ENCODE measurements around the gene NEK2. TPM values are rescaled to one million over a fixed set of nuclear protein-coding genes. Genes with fewer than 3 reads are reported as not detected.

The NEK2 gene
- total RNA-seq, 1 donor from 2014 or later: 3.9 TPM

DNA sequence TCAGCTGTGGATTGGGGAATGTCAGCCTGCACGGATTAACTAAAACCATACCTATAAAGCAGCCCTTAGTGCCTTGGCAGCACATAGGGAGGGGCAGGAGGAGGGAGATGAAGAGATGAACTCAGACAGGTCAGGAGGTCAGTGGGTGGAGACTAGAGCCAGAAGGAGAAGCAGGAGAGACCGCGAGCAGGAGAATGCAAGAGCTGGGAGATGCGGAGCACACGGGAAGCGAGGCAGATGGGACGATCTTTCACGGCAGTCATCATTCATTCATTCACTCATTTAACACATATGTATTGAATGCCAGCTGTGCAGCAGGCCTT, 41.9 kb downstream of the NEK2 start:
- Mint-ChIP-seq H3K27ac (ENCODE audit: unreplicated experiment) (no peak overlapping the region), H3K36me3 (ENCODE audit: low read depth, unreplicated experiment) (no peaks in the 10 kb centered on the region), H3K4me3 (ENCODE audit: unreplicated experiment) (no peak overlapping the region), H3K4me1 (ENCODE audit: unreplicated experiment) (no peaks in the 10 kb centered on the region), H3K9me3 (ENCODE audit: unreplicated experiment) (no peaks in the 10 kb centered on the region), H3K27me3 (ENCODE audit: unreplicated experiment) (peaks cover 11% of the 10 kb centered on the region)
- TF ChIP-seq, protein P1, sequence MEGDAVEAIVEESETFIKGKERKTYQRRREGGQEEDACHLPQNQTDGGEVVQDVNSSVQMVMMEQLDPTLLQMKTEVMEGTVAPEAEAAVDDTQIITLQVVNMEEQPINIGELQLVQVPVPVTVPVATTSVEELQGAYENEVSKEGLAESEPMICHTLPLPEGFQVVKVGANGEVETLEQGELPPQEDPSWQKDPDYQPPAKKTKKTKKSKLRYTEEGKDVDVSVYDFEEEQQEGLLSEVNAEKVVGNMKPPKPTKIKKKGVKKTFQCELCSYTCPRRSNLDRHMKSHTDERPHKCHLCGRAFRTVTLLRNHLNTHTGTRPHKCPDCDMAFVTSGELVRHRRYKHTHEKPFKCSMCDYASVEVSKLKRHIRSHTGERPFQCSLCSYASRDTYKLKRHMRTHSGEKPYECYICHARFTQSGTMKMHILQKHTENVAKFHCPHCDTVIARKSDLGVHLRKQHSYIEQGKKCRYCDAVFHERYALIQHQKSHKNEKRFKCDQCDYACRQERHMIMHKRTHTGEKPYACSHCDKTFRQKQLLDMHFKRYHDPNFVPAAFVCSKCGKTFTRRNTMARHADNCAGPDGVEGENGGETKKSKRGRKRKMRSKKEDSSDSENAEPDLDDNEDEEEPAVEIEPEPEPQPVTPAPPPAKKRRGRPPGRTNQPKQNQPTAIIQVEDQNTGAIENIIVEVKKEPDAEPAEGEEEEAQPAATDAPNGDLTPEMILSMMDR (IDR thresholded peaks at IDR 0.05; ENCODE audit: unreplicated experiment): no peak
- DNase-seq (ENCODE audit: low spot score): no peak

DNA sequence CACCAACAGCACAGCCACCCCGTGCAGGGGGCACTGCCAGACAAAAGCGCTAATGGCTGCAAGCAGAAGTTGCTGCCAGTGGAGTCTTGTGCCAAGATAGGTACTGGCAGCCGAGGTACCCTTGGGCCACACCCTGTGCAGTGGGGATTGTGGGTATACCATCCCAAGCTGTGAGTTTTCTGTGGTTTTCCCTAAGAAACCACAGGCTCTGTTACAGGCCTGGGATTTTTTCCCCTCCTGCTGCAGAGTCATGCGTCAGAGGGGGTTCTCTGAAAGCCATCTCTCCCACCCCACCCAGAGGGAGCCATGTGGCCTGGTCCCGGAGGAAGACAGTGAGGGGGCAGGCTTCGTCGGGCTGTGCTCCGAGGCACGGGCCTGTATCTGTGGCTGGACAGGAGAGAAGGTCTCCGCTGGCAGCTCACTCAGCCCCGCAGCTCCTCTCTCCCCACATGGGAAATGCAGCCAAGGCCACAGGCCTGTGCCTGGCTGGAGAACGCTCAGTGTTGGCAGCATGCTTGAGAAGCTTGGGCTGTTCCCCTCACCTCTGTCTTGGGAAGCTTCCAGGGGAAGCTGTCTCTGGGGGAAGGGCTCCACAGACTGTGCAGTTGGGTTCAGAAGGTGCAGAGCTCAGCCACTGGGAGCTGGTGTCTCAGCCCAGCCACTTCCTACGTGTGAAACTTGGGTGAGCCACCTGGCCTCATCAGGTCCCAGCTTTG, 42.5 kb downstream of the NEK2 start:
- H3K4me1 Mint-ChIP-seq (ENCODE audit: unreplicated experiment): no peaks in the 10 kb centered on the region
- no peaks in the 10 kb centered on the region for H3K9me3 Mint-ChIP-seq (ENCODE audit: unreplicated experiment)
- TF ChIP-seq, protein P1 (IDR thresholded peaks at IDR 0.05; ENCODE audit: unreplicated experiment): no peak
- no peaks in the 10 kb centered on the region for H3K36me3 Mint-ChIP-seq (ENCODE audit: low read depth, unreplicated experiment)
- H3K4me3 Mint-ChIP-seq (ENCODE audit: unreplicated experiment): no peak overlapping the region
- peaks cover 11% of the 10 kb centered on the region for H3K27me3 Mint-ChIP-seq (ENCODE audit: unreplicated experiment)
- H3K27ac Mint-ChIP-seq (ENCODE audit: unreplicated experiment): no peak overlapping the region
- DNase-seq (ENCODE audit: low spot score): no peak

DNA sequence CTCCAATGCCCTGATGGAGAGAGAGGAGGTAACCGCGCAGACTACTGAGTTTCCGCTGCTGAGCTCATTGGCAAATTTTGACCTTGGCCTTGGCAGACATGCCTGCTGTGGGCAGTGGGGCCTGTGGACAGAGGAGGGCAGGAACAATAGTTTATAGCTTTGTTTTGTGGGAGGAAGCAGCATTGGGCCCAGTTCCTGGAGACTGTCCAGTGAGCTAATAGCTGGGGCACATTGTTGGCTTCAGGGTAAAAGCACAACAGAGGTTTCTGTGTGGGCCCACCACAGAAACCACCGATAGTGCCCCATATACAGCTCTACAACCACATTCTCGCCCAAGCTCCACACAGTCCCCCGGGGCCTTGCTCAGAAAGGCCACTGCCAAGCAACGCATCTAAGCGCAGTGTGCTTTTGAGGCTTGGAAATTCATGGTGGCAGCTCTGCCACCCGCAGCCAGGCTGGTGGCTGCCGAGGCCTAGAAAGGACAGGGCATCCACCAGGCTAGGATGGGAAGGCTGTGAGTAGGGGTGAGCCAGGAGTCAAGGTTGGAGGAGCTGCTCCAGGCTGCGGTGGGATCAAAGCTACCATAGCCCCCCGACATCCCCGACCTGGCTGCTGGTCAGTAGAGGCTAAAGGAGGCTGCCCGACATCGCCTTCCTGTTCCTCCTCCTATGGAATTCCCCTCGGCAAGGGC, 43.2 kb downstream of the NEK2 start:
- no peak overlapping the region for H3K4me3 Mint-ChIP-seq (ENCODE audit: unreplicated experiment)

DNA sequence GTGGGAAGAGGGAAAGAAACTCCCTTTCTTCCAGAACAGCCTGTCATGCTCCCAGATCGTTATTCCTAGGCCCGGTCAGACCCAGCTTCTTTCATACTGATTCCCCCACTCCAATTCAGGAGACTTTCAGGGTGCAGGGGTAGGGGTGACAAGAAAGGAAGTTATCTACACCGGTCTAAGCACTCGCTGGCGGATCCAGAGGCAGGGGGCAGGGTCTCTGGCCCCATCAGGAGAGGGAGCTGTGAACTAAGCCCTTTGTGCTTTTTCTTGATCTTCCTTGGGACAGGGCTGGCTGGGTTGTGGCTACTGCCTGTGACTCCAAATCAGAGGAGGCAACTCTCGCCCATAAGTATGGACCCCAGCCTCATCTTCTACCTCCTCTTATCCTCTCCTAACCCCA, 44.3 kb downstream of the NEK2 start:
- no peak for DNase-seq (ENCODE audit: low spot score)
- H3K36me3 Mint-ChIP-seq (ENCODE audit: low read depth, unreplicated experiment): no peaks in the 10 kb centered on the region
- H3K4me1 Mint-ChIP-seq (ENCODE audit: unreplicated experiment): no peaks in the 10 kb centered on the region
- H3K27ac Mint-ChIP-seq (ENCODE audit: unreplicated experiment): no peak overlapping the region
- TF ChIP-seq, protein P1 (IDR thresholded peaks at IDR 0.05; ENCODE audit: unreplicated experiment): no peak
- H3K27me3 Mint-ChIP-seq (ENCODE audit: unreplicated experiment): peaks cover 10% of the 10 kb centered on the region
- no peak overlapping the region for H3K4me3 Mint-ChIP-seq (ENCODE audit: unreplicated experiment)
- no peaks in the 10 kb centered on the region for H3K9me3 Mint-ChIP-seq (ENCODE audit: unreplicated experiment)

More for the DNA sequence above, 43.2 kb downstream of the NEK2 start:
- no peak overlapping the region for H3K27ac Mint-ChIP-seq (ENCODE audit: unreplicated experiment)
- no peaks in the 10 kb centered on the region for H3K4me1 Mint-ChIP-seq (ENCODE audit: unreplicated experiment)
- peaks cover 11% of the 10 kb centered on the region for H3K27me3 Mint-ChIP-seq (ENCODE audit: unreplicated experiment)
- TF ChIP-seq, protein P1 (IDR thresholded peaks at IDR 0.05; ENCODE audit: unreplicated experiment): no peak
- no peak for DNase-seq (ENCODE audit: low spot score)
- no peaks in the 10 kb centered on the region for H3K9me3 Mint-ChIP-seq (ENCODE audit: unreplicated experiment)
- H3K36me3 Mint-ChIP-seq (ENCODE audit: low read depth, unreplicated experiment): no peaks in the 10 kb centered on the region

Data from endothelial cell (in vitro differentiated cells).